Measurements from ENCODE around the gene EPHA8. TPM values are rescaled to one million over a fixed set of nuclear protein-coding genes. Genes with fewer than 3 reads are reported as not detected.

Gene EPHA8
- total and polyA plus RNA-seq, 2 of the 13 experiments (the other 11 are each of a cell fraction or from before 2014, with no cell fraction given), result not detected

DNA sequence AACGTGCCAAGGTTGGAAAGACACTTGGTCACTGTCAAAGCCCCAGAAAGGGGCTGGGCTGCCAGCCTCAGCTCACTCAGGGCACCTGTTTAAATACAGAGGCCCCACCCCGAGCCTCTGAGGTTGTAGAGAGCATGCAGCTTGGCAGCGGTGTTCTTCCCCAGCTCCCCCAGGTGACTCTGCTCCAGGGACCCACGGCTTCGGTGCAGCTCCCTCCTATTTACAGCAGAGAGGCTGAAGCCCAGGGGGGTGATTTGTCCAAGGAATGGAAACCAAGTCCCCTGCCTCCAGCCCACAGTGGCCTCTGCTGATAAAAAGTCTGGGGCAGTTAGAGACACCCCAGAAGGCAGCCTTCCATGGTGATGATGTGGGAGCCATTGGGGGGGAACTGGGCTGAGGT is 64.0 kb downstream of the EPHA8 start (continued):
- TF ChIP-seq, protein P1, sequence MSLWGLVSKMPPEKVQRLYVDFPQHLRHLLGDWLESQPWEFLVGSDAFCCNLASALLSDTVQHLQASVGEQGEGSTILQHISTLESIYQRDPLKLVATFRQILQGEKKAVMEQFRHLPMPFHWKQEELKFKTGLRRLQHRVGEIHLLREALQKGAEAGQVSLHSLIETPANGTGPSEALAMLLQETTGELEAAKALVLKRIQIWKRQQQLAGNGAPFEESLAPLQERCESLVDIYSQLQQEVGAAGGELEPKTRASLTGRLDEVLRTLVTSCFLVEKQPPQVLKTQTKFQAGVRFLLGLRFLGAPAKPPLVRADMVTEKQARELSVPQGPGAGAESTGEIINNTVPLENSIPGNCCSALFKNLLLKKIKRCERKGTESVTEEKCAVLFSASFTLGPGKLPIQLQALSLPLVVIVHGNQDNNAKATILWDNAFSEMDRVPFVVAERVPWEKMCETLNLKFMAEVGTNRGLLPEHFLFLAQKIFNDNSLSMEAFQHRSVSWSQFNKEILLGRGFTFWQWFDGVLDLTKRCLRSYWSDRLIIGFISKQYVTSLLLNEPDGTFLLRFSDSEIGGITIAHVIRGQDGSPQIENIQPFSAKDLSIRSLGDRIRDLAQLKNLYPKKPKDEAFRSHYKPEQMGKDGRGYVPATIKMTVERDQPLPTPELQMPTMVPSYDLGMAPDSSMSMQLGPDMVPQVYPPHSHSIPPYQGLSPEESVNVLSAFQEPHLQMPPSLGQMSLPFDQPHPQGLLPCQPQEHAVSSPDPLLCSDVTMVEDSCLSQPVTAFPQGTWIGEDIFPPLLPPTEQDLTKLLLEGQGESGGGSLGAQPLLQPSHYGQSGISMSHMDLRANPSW (CRISPR knock-in tag; IDR thresholded peaks at IDR 0.05; ENCODE audit: borderline replicate concordance), result no peak
- TF ChIP-seq ZNF562 (CRISPR knock-in tag; IDR thresholded peaks at IDR 0.05; ENCODE audit: borderline replicate concordance) (no peak), ZFX (CRISPR knock-in tag; IDR thresholded peaks at IDR 0.05; ENCODE audit: low read depth) (no peak), ZFP82 (CRISPR knock-in tag; IDR thresholded peaks at IDR 0.05; ENCODE audit: borderline replicate concordance) (no peak), HIVEP1 (CRISPR knock-in tag; IDR thresholded peaks at IDR 0.05) (no peak)

DNA sequence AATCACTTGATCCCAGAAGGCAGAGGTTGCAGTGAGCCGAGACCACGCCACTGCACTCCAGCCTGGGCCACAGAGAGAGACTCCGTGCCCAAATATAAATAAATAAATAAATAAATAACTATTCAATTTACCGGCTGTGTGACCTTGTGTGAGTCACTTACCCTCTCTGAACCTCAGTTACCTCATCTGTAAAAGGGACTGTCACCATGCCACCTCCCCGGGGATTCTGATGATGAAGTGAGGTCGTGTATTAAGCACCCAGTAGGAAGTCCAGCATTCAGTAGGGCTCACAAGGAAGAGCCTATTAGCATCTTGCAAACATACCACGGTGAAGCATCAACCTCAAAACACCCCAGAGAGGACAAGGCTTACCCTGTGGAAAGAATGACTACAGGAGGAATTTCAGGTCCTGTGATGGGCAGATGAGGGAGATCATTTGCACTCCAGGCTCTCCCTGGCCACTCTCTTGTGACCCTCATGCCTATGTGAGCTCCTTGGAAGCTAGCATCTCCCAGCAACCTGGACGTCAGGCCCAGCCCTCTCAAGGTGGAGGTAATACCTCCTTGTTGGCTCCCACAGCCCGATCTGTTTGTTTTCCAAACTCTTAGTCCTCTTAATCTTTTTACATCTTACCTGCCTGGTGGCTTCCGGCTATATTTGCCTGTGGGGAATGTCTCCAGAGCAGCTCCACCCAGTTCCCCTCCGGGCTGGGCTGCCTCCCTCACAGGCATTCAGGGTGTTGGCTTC is 65.6 kb downstream of the EPHA8 start:
- DNase-seq (ENCODE audit: low spot score) (no peak), ATAC-seq (no peak), FAIRE-seq (no peak)
- peaks cover 3 to 34% of the 10 kb centered on the region in 2 experiments; a peak in 2 of 5 replicates for H3K27me3 ChIP-seq (ENCODE audit: control insufficient read depth in 1 of 2, insufficient read depth in 2 of 2, low read length in 2 of 2)
- no peaks in the 10 kb centered on the region for H3K9me3 ChIP-seq (ENCODE audit: low read length)
- no peaks in the 10 kb centered on the region for H3K36me3 ChIP-seq (replicated peaks in 1 of 2; ENCODE audit: control insufficient read depth in 1 of 2, insufficient read depth in 2 of 2, low read length in 2 of 2)
- H3K4me2 ChIP-seq (ENCODE audit: low read depth, low read length), result no peak overlapping the region
- no peak overlapping the region for H3K9ac ChIP-seq (ENCODE audit: insufficient read depth, low read depth, low read length)
- H3K4me1 ChIP-seq (ENCODE audit: insufficient read depth, low read length), result no peaks in the 10 kb centered on the region
- no peak overlapping the region for H3K27ac ChIP-seq (ENCODE audit: extremely low read length, insufficient read depth, low read length)
- ChIA-PET POLR2A (no interaction called here), CTCF (ENCODE audit: low intra/inter-chr PET ratio, low total read pairs) (no interaction called here)
- no peaks in the 10 kb centered on the region for H3K79me2 ChIP-seq (ENCODE audit: insufficient read depth, low read length)
- 10% methylated on average over 11 of the region's 11 CpGs for WGBS (ENCODE audit: low lambda C conversion rate)
- H2AFZ ChIP-seq (ENCODE audit: low read length), result no peak overlapping the region
- in situ Hi-C loops (cut with HindIII; ENCODE audit: extremely low pct_ligation_motif_present, low pct_unique_long_range_greater_than_20kb), result no loop called here
- H4K20me1 ChIP-seq (ENCODE audit: insufficient read depth, low read length), result no peaks in the 10 kb centered on the region
- H3K4me3 ChIP-seq (replicated peaks in 1 of 3; ENCODE audit: insufficient read depth in 1 of 3, low read depth in 2 of 3, low read length in 3 of 3), result no peak overlapping the region
- no TSS peak for BruUV-seq (replicated peaks)
- intact Hi-C loops (cut with micrococcal nuclease; ENCODE audit: unreplicated experiment), result no loop called here
- TF ChIP-seq ZNF274 (CRISPR knock-in tag; IDR thresholded peaks at IDR 0.05), result no peak
- TF ChIP-seq FOXA3 (CRISPR knock-in tag; IDR thresholded peaks at IDR 0.05), result no peak
- TF ChIP-seq HDAC1 (CRISPR knock-in tag; IDR thresholded peaks at IDR 0.05), result no peak
- TF ChIP-seq EEA1 (CRISPR knock-in tag; IDR thresholded peaks at IDR 0.05; ENCODE audit: borderline replicate concordance), result no peak
- TF ChIP-seq, protein P2, sequence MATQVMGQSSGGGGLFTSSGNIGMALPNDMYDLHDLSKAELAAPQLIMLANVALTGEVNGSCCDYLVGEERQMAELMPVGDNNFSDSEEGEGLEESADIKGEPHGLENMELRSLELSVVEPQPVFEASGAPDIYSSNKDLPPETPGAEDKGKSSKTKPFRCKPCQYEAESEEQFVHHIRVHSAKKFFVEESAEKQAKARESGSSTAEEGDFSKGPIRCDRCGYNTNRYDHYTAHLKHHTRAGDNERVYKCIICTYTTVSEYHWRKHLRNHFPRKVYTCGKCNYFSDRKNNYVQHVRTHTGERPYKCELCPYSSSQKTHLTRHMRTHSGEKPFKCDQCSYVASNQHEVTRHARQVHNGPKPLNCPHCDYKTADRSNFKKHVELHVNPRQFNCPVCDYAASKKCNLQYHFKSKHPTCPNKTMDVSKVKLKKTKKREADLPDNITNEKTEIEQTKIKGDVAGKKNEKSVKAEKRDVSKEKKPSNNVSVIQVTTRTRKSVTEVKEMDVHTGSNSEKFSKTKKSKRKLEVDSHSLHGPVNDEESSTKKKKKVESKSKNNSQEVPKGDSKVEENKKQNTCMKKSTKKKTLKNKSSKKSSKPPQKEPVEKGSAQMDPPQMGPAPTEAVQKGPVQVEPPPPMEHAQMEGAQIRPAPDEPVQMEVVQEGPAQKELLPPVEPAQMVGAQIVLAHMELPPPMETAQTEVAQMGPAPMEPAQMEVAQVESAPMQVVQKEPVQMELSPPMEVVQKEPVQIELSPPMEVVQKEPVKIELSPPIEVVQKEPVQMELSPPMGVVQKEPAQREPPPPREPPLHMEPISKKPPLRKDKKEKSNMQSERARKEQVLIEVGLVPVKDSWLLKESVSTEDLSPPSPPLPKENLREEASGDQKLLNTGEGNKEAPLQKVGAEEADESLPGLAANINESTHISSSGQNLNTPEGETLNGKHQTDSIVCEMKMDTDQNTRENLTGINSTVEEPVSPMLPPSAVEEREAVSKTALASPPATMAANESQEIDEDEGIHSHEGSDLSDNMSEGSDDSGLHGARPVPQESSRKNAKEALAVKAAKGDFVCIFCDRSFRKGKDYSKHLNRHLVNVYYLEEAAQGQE (IDR thresholded peaks at IDR 0.05; ENCODE audit: borderline replicate concordance in 1 of 2, low read depth in 1 of 2, low read length in 2 of 2), result no peak
- no peak for TF ChIP-seq ZNF547 (CRISPR knock-in tag; IDR thresholded peaks at IDR 0.05)
- TF ChIP-seq, protein P3, sequence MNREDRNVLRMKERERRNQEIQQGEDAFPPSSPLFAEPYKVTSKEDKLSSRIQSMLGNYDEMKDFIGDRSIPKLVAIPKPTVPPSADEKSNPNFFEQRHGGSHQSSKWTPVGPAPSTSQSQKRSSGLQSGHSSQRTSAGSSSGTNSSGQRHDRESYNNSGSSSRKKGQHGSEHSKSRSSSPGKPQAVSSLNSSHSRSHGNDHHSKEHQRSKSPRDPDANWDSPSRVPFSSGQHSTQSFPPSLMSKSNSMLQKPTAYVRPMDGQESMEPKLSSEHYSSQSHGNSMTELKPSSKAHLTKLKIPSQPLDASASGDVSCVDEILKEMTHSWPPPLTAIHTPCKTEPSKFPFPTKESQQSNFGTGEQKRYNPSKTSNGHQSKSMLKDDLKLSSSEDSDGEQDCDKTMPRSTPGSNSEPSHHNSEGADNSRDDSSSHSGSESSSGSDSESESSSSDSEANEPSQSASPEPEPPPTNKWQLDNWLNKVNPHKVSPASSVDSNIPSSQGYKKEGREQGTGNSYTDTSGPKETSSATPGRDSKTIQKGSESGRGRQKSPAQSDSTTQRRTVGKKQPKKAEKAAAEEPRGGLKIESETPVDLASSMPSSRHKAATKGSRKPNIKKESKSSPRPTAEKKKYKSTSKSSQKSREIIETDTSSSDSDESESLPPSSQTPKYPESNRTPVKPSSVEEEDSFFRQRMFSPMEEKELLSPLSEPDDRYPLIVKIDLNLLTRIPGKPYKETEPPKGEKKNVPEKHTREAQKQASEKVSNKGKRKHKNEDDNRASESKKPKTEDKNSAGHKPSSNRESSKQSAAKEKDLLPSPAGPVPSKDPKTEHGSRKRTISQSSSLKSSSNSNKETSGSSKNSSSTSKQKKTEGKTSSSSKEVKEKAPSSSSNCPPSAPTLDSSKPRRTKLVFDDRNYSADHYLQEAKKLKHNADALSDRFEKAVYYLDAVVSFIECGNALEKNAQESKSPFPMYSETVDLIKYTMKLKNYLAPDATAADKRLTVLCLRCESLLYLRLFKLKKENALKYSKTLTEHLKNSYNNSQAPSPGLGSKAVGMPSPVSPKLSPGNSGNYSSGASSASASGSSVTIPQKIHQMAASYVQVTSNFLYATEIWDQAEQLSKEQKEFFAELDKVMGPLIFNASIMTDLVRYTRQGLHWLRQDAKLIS (CRISPR knock-in tag; IDR thresholded peaks at IDR 0.05), result no peak
